Stimulated activated CD8-positive, alpha-beta memory T cell treated with anti-CD3 and anti-CD28 coated beads, Interleukin-15, amount 100 ng/mL, for 24 hours (primary cell): ENCODE data around the gene MIB1.

Experiments used
- DNase-seq: peaks from one replicate; pipeline ENCODE4 v3.0.0-alpha.2; 2020; ENCODE audit warnings: low read depth

The MIB1 gene

DNA sequence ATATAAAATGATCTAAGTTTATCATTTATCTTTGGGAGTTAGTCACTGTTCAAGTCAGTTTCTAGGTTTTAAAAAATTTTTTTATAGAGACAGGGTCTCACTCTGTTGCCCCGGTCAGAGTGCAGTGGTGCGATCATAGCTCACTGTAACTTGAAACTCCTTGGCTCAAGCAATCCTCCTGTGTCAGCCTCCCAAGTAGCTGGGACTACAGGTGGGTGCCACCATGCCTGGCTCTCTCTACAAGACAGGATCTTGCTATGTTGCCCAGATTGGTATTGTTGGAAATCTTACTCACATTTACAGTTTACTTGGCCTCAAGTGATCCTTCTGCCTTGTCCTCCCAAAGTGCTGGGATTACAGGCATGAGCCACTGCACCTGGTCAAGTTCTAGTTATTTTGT lies 74.5 kb downstream of the MIB1 start:
- no peak for DNase-seq

DNA sequence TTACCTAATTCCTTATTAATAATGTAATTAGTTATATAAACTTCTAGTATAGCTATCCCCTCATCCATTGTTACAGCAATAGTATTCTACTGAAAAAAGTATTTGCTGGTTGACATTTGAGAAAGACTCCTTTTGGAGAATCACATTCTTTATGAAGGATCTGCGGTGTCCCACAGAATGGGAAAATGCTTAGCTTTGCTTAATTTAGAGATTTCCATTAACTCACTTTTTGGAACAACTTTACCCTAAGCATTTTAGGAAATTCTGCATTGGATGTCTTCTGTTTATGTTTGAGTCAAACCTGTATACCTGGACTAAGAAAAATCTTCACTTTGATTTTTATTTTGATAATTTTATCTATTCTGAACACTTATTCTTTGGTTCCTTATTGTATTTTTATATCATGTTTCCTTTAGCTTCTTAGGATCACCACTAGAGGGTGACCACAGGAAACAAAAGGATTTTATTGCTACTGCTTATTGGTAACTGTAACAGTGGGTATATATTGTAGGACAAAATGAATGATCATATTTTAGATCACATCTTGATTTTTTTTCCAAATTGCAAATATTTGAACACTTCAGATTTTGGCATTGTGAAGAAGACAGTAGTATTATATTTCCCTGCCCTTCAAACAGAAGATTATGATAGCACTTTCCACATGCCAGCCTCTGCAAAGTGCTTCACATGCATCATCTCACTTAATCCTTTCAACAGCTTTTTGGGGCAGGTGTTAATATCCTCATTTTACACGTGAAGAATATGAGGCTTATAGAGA lies 79.6 kb downstream of the MIB1 start:
- DNase-seq, result no peak

DNA sequence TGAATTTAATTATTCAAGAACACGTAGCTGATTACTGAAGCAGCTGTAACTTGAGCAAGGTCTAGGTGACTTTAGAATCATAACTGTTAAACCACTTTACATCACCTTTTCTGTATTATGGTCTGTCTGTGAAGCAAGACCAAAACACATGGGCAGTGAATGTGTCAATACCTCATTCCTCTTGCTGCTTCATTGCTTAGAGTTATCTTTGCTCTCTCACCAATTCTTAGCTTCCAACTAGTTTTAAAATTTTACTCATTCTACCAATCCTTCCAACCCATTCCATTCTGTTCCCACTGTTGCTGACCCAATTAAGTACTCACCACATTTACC lies 80.2 kb downstream of the MIB1 start:
- DNase-seq, result no peak

DNA sequence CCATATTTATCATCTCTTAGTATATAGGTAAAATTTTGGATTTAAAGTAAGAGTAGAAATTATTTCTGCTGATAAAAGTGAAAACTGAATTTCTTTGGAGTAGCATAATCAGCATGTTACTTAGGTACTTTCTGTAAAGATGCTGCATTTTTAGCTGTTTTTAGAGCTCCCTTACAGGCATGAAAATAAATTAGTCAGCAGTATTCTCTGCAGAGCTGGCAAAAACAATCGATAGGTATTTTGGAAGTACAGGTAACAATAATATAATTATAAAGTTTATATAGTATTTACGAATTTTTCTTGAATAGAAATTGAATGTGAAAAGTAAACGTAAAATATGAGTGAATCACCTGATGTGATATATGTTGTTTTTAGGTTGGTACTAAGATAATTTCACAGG lies 83.3 kb downstream of the MIB1 start:
- DNase-seq, result no peak

DNA sequence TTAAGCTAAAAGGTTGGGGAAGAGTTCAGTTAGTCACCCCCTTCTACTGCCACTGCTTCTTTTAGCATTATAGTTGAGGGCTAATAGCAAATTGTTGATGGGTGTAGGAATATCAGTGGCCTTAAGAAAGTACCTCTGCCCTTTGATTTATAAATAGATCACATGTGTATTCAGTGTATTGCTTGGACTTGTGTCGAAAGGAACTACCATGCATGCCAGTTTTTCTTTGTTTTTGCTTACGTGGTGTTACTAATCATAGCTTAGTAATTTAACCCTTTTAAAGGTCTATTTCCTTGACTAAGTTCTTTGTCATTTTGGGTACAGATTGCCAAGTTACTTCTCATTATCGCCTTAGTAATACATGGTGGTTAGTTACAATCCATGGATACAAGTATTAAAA lies 85.6 kb downstream of the MIB1 start:
- no peak for DNase-seq

DNA sequence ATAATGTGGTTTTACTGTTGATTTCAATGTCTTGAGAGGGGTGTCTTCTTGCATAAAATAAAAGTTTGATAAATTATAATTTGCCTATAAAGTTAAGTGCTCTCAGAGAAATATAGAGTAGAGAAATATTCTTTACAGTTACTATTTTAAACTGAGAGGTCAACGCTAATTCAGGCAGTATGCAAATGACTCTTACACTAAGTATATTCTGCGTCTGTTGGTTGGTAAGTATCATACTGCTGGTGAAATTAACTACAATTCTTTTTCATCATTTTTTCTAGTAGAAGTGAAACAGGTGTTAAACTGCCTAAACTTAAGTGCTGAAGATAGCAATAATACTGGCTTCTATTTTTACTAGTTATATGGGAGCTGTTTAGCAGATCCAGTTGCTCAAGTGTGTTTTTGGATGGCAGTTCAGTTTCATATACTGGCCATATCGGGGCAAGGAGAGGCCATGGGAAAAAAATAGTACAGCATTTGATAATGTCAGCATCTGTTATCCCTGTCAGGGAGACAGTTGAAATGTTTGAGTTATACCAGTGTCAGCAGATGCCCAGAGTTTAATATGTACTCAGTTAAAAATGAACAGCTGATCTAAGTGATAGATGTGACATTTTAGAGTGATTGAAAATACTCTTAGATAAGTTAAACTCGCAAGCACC lies 86.2 kb downstream of the MIB1 start:
- DNase-seq, result no peak

DNA sequence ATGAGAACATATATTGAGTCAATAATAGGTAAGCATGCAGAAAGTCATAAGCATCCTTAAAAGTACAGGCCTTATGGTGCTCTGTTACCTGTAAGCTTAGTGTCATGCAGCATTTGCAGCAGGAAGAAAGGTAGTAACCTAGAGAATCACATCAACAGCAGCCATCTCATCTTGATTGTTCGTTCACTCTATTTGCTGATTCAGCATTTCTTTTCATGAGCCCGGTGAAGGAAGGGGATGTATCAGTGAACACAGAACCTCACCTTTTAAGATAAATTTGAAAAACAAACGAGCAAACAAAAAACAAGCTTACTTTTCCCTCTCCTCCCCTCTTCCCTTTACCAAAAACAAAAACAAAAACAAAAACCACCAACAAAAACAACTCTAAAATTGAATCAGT lies 89.9 kb downstream of the MIB1 start:
- no peak for DNase-seq

DNA sequence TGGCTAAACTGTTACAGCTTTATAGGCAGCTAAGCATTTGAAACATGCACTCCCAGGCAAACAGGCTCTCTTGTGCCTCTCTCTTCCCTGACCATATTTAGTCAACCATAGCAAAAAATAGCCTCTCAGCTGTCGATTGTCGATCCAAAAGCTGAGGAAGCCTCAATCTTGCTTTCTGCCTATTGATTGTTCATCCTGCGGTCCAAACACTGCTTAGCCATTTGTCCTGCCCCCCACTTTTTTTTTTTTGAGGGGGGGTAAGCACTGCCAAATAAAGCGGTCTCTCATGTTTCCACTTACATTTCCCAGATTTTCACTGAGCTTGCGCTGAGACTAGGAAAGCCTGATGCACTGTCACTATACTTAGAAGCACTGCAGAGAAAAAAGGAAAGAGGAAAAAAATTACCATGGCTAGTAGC lies 90.8 kb downstream of the MIB1 start:
- no peak for DNase-seq

DNA sequence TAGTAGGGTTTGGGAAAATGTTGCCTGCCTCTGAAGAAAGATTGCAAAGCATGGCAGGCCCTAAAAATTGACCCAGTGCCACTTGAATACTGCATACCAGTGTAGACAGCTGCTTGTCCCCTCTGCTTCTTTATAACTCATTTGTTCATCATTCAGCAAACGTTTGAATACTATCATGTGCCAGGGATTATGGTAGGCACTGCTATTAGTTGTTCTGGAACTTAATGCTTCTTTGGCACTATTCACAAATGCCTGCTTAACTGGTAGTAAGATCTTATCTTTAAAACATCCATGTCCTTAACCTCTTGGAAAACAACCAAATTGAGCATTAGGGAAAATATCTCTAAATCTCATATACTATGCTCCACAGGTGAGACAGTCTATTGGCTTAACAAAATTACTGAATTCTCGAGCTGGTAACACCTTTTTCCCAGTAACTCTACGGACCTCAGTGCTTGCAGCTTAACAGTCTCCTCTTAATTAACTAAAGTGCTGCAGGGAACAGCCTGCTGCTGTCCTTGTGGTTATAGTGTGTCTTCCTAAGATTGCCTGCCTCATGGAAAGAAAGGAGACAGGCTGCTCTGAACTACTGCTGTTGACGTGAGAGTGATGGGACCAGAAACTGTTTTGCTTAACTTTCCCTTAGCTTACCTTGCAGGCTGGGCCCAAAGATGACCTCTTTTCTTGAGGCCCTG lies 93.2 kb downstream of the MIB1 start:
- no peak for DNase-seq

DNA sequence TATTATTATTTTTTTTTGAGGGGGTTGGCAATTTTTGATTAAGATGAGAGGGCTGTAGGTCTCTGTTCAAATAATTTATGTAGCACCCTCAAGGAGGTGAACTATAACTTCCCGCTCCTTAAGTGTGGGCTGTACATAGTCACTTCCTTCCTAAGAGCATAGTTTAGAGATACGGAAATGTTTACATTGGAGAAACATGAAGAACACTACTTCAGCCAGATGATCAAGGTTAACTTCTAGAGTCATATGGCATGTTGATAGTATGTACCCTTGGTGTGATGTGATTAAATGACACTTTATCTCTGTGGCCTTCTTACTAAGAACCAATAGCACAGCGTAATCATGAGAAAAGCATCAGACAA lies 93.7 kb downstream of the MIB1 start:
- no peak for DNase-seq

DNA sequence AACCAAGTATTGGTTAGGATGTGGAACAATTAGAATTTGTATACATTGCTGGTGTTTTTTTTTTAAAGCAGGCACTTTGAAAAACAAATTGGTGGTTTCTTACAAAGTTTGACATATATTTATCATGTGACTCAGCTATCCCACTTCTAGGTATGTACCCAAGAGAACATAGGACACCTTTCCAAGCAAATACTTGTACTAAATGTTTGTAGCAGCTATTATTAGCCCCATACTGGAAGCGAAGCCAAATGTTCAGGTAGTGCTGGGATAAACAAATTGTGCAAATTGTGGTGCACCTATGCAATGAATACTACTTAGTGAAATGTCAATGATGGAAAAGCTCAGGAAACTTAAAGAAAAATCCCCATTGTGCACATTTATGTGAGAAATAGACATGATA lies 101.0 kb downstream of the MIB1 start:
- DNase-seq, result no peak

DNA sequence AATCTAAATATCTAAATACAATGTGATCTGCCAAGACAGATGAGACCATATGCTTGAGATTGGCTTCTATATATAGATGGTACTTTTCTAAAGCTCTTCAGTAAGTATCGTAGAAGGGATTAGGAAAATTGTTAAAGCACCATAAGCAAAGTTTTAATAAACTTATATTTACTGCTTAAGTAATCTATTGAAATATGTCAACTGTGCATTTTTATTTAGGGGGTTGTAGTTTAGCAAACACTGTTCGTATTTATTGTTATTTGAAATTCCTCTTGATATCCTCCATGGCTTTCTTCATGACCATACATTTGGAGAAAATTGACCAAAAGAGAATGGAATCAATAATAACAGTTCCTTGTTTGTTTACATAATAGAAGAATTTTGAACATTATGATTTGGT lies 102.7 kb downstream of the MIB1 start:
- no peak for DNase-seq

DNA sequence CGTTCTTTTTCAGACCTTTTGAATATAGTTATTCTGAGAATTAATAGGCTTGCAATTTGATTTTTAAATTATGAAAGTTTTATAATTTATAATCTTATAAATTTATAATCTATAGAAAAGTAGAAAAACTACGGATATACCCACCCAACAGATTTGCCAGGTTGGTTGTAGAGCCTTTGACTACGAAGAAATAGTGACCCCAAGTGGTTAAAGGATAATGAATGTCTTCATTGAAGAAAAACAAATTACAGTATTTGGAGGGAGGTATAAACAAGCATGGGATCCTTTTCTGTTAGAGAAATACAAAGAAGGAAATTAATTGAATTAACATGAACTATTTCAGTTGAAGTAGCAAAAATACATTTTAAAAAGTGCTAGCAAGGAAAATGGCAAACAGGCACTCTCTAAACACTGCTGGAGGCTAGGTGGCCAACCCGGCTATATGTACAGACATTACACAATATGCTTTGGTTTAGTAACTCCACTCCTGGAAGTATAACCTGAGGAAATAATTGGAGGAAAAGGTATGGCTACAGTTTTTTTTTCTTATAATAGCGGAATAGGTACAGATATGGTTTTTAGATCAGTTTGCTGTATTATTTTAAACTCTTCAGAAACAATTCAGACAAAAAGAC lies 110.9 kb downstream of the MIB1 start:
- DNase-seq, result no peak

DNA sequence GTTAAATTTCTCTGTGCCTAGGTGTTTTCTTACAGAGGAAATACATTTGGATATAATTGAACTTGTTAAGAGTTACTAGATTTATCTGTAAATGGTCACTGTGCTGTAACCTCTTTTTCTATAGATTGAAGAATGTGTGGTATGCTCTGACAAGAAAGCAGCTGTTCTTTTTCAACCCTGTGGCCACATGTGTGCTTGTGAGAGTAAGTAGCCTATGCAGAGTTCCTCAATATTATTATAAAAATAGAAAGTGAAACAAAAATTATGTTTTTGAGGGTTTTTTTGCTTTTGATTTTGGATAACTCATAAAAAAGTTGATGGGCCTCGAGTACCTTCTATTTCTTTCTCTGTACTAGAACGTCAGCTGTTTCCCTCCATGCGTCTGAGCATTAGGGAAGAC lies 112.4 kb downstream of the MIB1 start:
- DNase-seq, result no peak

DNA sequence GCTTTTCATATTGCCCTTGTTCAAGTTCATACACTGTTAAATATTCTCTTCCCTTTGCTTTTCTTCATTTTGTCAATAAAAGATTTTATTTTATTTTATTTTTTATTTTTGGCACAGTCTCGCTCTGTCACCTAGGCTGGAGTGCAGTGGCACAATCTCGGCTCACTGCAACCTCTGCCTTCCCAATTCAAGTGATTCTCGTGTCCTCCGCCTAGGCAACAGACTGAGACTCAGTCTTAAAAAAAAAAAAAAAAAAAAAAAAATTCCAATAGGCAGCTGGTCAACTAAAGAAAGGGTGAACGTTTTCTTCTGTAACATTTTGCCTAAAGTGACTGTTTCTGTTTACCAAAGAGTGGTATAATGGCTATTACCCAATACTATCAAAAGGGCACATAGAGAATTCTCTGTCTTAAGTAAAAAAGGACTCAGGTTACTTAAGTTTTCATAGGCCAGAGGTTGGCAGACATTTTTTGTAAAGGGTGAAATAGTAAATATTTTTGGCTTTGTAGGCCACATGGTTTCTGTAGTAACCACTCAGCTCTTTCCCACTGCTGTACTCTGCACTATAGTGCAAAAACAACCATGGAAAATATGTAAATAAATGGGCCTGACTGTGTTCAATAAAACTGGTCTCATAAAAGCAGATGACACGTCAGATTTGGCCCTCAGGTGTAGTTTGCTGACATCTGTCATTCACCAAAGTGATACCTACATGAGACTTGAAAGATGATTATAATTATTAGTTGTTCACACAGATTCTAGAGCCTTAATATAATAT lies 113.4 kb downstream of the MIB1 start:
- no peak for DNase-seq

DNA sequence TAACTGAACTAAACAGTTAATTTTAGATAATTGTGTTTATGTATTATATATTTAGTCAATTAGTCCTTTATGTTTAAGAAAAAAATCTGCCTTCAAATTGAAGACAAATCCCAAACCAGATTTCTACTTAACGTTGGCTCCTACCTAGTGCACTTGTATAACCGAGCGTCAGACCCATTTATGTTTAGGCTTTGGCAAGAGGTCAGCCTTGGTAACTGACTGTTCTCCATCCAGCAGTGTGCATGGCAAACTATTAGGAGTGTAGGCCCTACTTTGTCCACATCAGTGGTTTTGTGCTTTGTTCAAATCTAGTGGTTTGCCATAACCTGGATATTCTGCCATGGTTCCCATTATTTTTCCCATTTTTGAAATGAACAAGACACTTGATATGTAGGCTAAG lies 114.8 kb downstream of the MIB1 start:
- DNase-seq, result no peak

DNA sequence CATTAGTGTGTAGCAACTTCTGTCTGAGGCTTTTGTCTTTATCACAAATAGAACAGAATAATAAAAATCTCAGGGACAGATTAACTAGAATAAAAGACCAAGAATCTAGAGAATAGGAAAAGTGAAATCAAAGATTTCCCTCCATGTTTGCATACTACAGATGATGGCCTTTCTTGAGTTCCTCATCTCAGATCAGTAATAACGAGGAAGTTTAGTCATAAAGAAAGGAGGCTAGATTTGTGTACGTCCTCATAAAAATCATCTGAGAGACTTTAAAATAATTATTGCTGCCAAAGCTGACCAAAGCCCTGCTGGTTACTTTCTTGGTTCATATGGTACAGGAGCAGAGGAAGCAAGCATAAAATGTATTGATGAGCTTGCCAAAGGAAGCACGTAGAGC lies 117.3 kb downstream of the MIB1 start:
- no peak for DNase-seq

DNA sequence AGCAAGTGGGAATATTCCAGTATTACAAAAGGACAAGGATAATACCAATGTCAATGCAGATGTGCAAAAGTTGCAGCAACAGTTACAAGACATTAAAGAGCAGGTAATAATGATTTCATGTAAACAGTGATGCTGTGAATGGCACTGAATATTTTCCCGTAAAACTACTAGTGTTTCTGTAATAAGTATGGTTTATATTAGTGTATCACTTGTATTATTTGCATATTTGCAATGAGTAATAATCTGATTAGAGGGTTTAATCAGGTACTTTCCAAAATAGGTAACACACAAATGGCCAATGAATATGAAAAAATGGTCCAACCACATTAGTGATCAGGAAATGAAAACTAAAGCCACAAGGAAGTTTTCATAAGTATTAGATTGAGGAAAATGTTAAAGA lies 118.0 kb downstream of the MIB1 start:
- no peak for DNase-seq

DNA sequence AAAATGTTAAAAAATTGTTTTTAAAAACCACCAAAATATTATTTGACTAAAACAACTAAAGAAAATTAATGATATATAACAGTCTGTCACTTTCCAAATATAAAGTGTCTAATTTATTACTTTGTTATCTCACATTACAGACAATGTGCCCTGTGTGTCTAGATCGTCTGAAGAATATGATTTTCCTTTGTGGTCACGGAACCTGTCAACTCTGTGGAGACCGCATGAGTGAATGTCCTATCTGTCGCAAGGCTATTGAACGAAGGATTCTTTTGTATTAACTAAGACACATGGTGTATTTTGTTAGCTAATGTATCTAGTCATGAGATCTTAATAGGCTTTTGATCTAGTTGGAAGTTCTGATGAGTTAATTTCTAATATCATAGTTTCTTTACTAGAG lies 123.8 kb downstream of the MIB1 start:
- DNase-seq, result no peak

DNA sequence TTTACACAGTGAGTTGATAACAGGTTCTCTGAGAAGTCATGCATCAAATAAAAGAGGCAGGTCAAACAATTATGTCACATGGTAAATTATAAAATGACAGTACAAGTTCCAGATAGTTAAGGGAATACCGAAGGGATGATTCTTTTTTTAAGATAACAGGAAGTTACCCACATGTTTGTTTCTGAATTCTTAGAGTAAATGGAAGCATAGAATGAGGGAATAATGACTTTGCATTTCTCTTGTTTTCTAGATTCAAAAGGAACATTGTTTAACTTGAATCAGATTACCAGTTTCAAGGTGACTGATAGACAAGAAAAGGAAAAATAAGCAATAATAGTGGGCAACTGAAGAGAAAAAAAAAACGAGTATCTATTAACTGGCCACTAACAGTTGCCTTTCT lies 124.5 kb downstream of the MIB1 start:
- DNase-seq, result no peak

DNA sequence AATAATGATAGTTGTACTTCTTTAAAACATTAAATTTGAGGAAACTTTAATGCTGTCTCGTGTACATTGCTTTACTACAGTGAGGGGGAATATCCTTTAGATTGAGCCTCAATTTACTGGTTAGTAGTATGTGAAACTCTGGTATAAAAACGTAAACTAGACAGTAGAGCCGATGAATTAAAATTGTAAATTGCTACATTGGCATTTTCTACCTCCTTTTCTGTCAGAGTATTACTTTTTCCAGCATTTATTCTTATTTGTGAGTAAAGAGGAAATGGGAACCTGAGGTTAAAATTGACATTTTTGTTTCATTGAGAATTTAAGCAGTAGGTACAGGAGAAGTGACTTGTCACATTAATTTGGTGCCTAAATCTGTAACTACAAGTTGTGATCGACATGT lies 128.2 kb downstream of the MIB1 start:
- DNase-seq, result no peak

DNA sequence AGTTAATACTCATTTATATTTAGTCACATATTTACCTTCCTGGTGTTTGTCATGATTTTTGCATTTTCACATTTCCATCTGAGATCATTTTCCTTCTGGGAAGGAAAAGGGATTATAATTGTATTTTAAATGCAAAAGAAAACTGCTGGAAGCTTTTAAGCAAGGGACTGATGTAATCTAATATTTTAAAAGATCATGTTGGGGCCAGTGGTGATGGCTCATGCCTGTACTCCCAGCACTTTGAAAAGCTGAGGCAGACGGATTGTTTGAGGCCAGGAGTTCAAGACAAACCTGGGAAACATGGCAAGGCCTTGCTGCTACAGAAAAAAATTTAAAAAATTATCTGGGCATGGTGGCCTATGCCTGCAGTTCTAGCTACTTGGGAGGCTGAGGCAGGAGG lies 149.0 kb downstream of the MIB1 start:
- no peak for DNase-seq
